Thyroid gland (tissue), 4 donors: ENCODE measurements around the gene ILDR2.

ENCODE experiments used
- POLR2A ChIP-seq, 2 donors: fragments of 450-650 bp; IDR thresholded peaks; one replicate each; pipeline ENCODE4 v1.6.1; 2017; ENCODE audit warnings: antibody characterized with exemption in 2 of 2, mild to moderate bottlenecking in 2 of 2, moderate library complexity in 1 of 2
- TF ChIP-seq, protein P1 (sequence below), 6 experiments: fragments of 200-600 bp in 3 of 6; fragments of 450-650 bp in 3 of 6; sonication (generic) in 3 of 6; IDR thresholded peaks; one replicate each; pipeline ENCODE4 v1.5.1; 2016 to 2019; ENCODE audit warnings: antibody characterized with exemption in 6 of 6, mild to moderate bottlenecking in 2 of 6, inconsistent platforms in 1 of 6, moderate library complexity in 1 of 6

- TF ChIP-seq, protein P1, sequence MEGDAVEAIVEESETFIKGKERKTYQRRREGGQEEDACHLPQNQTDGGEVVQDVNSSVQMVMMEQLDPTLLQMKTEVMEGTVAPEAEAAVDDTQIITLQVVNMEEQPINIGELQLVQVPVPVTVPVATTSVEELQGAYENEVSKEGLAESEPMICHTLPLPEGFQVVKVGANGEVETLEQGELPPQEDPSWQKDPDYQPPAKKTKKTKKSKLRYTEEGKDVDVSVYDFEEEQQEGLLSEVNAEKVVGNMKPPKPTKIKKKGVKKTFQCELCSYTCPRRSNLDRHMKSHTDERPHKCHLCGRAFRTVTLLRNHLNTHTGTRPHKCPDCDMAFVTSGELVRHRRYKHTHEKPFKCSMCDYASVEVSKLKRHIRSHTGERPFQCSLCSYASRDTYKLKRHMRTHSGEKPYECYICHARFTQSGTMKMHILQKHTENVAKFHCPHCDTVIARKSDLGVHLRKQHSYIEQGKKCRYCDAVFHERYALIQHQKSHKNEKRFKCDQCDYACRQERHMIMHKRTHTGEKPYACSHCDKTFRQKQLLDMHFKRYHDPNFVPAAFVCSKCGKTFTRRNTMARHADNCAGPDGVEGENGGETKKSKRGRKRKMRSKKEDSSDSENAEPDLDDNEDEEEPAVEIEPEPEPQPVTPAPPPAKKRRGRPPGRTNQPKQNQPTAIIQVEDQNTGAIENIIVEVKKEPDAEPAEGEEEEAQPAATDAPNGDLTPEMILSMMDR (IDR thresholded peaks at IDR 0.05): no peak
- no peak for TF ChIP-seq POLR2A (IDR thresholded peaks at IDR 0.05)
Observed at GRCh38 chr1:167000546-167000945, 25.2 kb upstream of the ILDR2 start.
